IPS-NIHi7 (cell line): ENCODE measurements around the gene SYP.
"Not testable (repeated sequence)": the region's sequence is repeated elsewhere in the genome, so short reads cannot be mapped to it uniquely, and the experiment has no call there.

Experiments
- DNase-seq: peaks from one replicate; pipeline ENCODE4 v3.0.0; 2012; ENCODE audit warnings: mixed read lengths; ENCODE audit errors: extremely low spot score

SYP gene

GRCh38 chrX:49189606-49190005, 10.4 kb downstream of the SYP start:
- DNase-seq = no peak

GRCh38 chrX:49188468-49189076, 11.4 kb downstream of the SYP start:
- no peak for DNase-seq

GRCh38 chrX:49187526-49187925, 12.5 kb downstream of the SYP start:
- DNase-seq = no peak

GRCh38 chrX:49187028-49187394, 13.0 kb downstream of the SYP start:
- no peak for DNase-seq

GRCh38 chrX:49186125-49187027, 13.6 kb downstream of the SYP start, which contains the start of gene PRICKLE3:
Gene PRICKLE3, minus strand, starts transcription at chrX:49186373. Its CDS starts 76 bp downstream, at chrX:49186297.
- DNase-seq = no peak

GRCh38 chrX:49184294-49185281, 15.4 kb downstream of the SYP start:
- DNase-seq = peak; percentile 78

GRCh38 chrX:49183701-49184281, 16.2 kb downstream of the SYP start:
- DNase-seq = no peak

- DNase-seq = no peak
Measured at GRCh38 chrX:49179358-49179757, 20.6 kb downstream of the SYP start.

GRCh38 chrX:49178537-49178936, 21.5 kb downstream of the SYP start:
- no peak for DNase-seq

- DNase-seq = no peak
Measured at GRCh38 chrX:49177873-49178480, 22.0 kb downstream of the SYP start.

- DNase-seq = no peak
Measured at GRCh38 chrX:49177338-49177833, 22.6 kb downstream of the SYP start.

- DNase-seq = no peak
Measured at GRCh38 chrX:49176421-49177326, 23.3 kb downstream of the SYP start.

GRCh38 chrX:49175435-49176274, 24.3 kb downstream of the SYP start:
- DNase-seq = no peak

GRCh38 chrX:49174723-49175122, 25.3 kb downstream of the SYP start:
- DNase-seq = no peak

GRCh38 chrX:49173544-49173943, 26.4 kb downstream of the SYP start:
- not testable (repeated sequence) for DNase-seq

GRCh38 chrX:49172280-49172780, 27.7 kb downstream of the SYP start:
- DNase-seq = no peak

GRCh38 chrX:49171752-49172279, 28.2 kb downstream of the SYP start, which contains the start of gene PLP2:
Gene PLP2, plus strand, starts transcription at chrX:49171898. Its CDS starts 103 bp downstream, at chrX:49172001.
- DNase-seq = no peak

- DNase-seq = no peak
Measured at GRCh38 chrX:49167740-49168108, 32.3 kb downstream of the SYP start.
